Retinal pigment epithelial cell (primary cell): ENCODE measurements around the gene TMEM69.

ENCODE experiments used
- DNase-seq: peaks from one replicate; pipeline ENCODE4 v3.0.0-alpha.2; 2010; ENCODE audit warnings: low read depth
- H3K4me3 ChIP-seq: 2 replicates; pipeline ENCODE4 v1.5.1; 2011; ENCODE audit warnings: mild to moderate bottlenecking, low read length, control low read depth, moderate library complexity
- CTCF ChIP-seq: conservative IDR thresholded peaks from 2 replicates; pipeline ENCODE4 v1.5.1; 2011; ENCODE audit warnings: low read depth, low read length, control low read depth, inconsistent platforms

The TMEM69 gene

GRCh38 chr1:45654540-45655280, 33.3 kb upstream of the TMEM69 start:
- TF ChIP-seq CTCF: no peak
- no peak for DNase-seq
- no peak overlapping the region for H3K4me3 ChIP-seq

GRCh38 chr1:45656573-45657226, 31.3 kb upstream of the TMEM69 start:
- DNase-seq: no peak
- TF ChIP-seq CTCF: no peak
- H3K4me3 ChIP-seq: no peak overlapping the region

- no peak for DNase-seq
- no peak overlapping the region for H3K4me3 ChIP-seq
- TF ChIP-seq CTCF: no peak
These were observed 29.8 kb upstream of the TMEM69 start for GRCh38 chr1:45658171-45658570.

GRCh38 chr1:45659222-45659621, 28.8 kb upstream of the TMEM69 start:
- no peak overlapping the region for H3K4me3 ChIP-seq
- TF ChIP-seq CTCF: no peak
- DNase-seq: no peak

- TF ChIP-seq CTCF: no peak
- DNase-seq: no peak
- H3K4me3 ChIP-seq: no peak overlapping the region
These were observed 27.6 kb upstream of the TMEM69 start for GRCh38 chr1:45660336-45660735.

- no peak for DNase-seq
- H3K4me3 ChIP-seq: no peak overlapping the region
- TF ChIP-seq CTCF: no peak
These were observed 21.1 kb upstream of the TMEM69 start for GRCh38 chr1:45666836-45667235.
